Peyer's patch (tissue), 4 donors: ENCODE measurements around the gene IFRD1.

Experiments
- CTCF ChIP-seq, 6 experiments: fragments of 450-650 bp in 4 of 6; fragments of 200-600 bp in 2 of 6; sonication (generic) in 1 of 6; IDR thresholded peaks; one replicate each; pipeline ENCODE4 v1.5.1; 2017 to 2019; ENCODE audit warnings: antibody characterized with exemption in 6 of 6, mild to moderate bottlenecking in 3 of 6, moderate library complexity in 1 of 6
- POLR2A ChIP-seq, 2 donors: fragments of 450-650 bp; IDR thresholded peaks; one replicate each; pipeline ENCODE4 v1.5.1; 2017; ENCODE audit warnings: antibody characterized with exemption in 2 of 2, mild to moderate bottlenecking in 2 of 2, moderate library complexity in 2 of 2

GRCh38 chr7:112459645-112460044 lies 9.4 kb downstream of the IFRD1 start:
- no peak for TF ChIP-seq CTCF (IDR thresholded peaks at IDR 0.05)
- no peak for TF ChIP-seq POLR2A (IDR thresholded peaks at IDR 0.05)
